Activated CD4-positive, alpha-beta T cell treated with anti-CD3 and anti-CD28 coated beads, Interleukin-10, Interleukin-2, amounts not matched to agents 100 ng/mL and 50 ng/mL, durations not matched to agents 16 hours and 8 hours (primary cell): ENCODE results near the gene CDYL.

Experiments
- DNase-seq: peaks from one replicate; pipeline ENCODE4 v3.0.0-alpha.2; 2020

Gene CDYL

DNA sequence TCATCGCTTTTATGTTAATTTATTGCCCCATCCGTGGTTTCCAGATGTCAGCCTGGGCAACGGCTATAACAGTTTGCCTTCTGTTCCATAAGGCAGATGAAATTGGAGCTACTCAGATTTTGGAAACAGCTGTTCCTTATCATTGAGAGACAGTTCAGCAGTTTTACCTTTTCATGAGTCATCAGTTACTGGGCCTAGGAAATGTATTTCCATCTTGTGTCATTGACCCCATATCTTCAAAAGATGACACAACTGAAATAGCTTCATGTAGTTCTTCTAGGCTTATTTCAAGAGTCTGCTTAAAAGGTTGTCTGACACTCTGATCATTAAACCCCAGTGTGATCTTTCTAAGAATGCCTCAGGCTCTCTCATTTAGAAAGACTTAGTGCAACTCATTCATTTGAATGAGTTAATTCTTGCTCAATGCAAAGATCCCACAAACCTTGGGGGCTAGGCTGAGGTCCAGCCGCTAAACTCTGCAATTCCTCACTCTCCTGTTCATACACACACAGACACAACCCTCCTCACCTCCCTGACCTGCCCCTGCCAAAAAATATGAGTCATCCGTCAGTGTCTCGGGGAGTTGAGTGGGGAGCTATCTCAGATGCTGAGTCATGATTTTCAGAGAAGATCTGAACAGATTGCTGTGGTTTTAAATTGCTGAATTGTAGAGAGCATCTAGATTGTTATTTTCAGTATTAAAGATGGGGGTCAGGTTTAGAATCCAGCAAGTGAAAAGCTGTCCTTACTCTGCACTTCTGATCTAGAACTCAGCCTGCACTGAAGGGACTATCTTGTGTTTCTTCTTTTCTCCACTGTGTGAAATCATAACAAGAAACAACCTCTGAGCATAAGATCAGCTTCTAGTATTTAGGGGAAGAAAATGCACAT lies 165.8 kb downstream of the CDYL start:
- DNase-seq, result peak; percentile 90

- peak; percentile 14 for DNase-seq
Observed at GRCh38 chr6:4942673-4943009, 166.4 kb downstream of the CDYL start.

- peak; percentile 10 for DNase-seq
Observed at GRCh38 chr6:4943716-4944115, 167.5 kb downstream of the CDYL start.

DNA sequence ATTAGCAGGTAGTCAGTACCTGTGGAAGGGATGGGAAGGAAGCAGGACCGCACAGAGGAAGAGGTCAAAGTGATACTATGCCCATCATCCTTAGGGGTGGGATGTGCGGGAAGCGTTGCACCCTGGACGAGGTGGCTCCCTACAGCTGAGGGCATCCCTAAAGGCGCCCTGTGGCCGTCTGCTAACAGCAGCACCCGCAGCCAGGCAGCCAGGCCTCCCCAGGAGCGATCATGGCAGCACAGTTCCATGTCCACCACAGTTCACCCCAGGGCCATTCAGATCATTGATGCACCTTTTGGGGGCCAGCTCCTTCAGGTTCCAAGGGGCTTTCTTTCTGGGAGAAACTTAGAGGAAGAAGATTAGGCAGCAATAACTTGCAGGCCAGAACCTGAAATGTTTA lies 168.1 kb downstream of the CDYL start:
- no peak for DNase-seq

DNA sequence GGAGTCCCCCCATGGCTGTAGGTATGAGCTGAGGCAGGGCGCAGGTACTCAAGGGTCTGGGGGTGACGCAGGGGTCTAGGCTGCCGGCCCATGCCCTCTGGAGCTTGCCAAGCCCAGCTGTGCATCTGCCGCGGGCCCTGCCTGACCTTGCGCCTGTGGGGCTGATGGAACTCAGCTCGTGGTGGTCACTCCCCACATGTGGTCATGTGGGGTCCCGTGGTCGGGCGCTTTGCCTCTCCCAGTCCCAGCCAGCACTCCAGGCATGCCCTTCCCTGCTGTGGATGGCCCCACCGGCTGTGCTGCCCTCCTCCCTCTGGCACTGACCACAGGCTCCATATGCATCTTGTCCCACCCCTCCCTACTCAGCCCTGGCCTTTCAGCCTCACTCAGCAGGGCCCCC lies 170.3 kb downstream of the CDYL start:
- no peak for DNase-seq

DNA sequence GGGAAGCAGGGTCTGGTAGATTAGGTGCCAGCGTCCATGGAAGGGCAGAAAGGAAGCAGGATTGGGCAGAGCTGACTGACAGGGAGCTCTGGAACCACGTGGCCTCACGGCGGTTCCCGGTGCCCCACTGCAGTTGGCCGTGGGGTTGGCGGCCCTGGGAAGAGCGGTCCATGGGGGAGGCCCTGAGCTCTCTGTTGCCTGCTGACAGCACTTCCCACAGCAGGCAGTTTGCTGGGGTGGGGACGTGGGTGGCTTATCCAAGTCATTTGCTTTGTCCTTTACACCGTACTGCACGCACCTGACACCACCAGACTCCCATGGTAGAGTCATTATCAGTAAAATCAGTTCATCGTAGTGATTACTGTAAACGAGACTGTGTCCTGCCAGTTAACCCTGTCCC lies 171.5 kb downstream of the CDYL start:
- no peak for DNase-seq

GRCh38 chr6:4948781-4949450 lies 172.7 kb downstream of the CDYL start:
- DNase-seq, result no peak

GRCh38 chr6:4950076-4950475 lies 173.9 kb downstream of the CDYL start:
- no peak for DNase-seq

DNA sequence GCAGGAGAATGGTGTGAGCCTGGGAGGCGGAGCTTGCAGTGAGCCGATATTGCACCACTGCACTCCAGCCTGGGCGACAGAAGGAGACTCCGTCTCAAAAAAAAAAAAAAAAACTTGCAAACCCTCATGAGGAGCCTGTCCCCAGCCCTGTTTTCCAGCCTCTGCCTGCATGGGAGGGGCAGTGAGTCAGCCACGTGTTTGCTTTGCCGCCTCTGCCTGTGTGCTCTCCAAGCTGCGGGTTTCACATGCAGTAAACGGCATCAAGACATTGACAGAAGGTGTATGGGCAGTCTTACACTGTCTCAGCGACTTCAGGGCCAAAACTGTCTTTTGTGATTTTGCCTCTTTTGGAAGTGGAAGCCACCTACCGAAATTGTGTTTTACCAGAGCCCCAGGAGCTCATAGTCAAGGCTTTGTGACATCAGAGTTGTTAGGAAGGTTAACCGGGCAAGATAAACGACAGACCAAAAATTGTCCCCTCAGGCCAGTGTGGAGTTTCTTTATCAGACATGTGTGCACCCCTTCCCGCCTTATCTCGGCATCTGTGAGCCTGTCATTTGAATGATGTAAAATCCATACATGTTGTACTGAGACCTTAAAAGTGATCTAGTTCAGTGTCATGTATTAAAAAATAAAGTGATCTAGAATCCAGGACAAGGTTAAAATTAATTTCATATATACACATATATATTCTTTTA lies 174.8 kb downstream of the CDYL start:
- no peak for DNase-seq

- no peak for DNase-seq
Observed at GRCh38 chr6:4953440-4953839, 177.2 kb downstream of the CDYL start.

GRCh38 chr6:4956625-4957024 lies 180.4 kb downstream of the CDYL start:
- no peak for DNase-seq

DNA sequence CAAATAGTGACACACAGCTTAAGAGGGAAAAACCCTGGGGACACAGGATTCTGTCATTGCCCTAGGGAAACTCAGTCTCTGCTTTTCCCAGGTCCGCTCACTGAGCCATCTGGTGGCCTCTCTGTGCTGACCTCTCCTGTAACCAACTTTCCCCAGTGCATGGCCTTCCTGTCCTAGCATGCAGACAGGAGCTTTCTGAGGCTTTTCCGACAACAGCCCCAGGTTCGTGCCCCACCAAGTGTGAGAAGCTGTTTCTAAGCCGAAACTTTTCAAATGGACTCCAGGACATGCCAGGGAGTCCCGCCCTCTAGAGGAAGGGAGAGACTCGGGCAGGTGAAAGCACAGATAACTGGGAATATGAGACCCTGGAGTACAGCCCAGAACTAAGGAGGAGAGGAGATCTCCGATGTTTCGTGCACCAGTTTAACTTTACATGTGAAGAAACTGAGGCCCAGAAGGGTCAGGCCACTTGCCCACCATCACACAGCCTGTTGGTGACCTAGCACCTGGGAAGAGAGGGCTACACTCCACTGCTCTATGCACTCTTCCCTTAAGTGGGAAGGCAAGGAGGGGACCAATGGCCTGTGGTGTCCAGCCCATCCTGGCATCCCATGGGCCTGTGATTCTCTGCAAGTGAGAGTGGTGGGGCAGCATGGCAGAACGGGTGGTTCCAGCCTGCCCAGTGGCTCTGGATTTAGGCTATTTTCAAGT lies 181.5 kb downstream of the CDYL start:
- no peak for DNase-seq

- no peak for DNase-seq
Observed at GRCh38 chr6:4958624-4959023, 182.4 kb downstream of the CDYL start.

DNA sequence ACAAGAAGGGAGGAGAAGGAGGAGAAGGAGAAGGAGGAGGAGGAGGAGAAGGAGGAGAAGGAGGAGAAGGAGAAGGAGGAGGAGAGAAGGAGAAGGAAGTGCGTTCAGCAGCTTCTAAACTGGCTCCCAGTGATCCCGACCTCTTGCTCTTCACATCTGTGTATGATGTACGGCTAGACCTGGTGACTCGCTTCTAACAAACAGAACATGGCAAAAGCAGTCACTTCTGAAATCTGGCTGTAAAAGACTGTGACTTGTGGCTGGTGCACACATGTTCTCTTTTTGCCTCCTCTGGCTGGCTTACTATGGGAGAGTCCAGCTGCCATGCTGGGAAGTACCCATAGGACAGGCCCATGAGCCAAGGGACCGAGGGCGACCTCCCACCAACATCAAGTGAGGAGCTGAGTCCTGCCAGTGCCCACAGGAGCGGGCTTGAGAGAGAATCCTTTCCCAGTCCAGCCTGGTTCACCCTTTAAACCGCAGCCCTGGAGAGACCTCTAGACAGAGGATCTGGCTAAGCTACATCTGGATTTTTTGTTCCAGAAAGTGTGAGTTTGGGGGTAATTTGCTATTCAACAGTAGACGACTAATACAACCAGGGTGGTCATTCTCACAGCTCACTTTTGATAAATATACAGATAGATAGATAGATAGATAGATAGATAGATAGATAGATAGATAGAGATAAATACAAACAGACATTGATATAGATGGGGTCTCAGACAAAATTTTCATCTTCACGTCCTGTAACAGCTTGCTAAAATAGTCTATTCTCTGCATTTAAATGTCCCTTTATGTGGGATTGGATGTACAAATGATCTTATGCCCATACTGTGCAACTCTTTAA lies 185.3 kb downstream of the CDYL start:
- DNase-seq, result no peak

GRCh38 chr6:4962905-4963304 lies 186.7 kb downstream of the CDYL start:
- DNase-seq, result no peak

DNA sequence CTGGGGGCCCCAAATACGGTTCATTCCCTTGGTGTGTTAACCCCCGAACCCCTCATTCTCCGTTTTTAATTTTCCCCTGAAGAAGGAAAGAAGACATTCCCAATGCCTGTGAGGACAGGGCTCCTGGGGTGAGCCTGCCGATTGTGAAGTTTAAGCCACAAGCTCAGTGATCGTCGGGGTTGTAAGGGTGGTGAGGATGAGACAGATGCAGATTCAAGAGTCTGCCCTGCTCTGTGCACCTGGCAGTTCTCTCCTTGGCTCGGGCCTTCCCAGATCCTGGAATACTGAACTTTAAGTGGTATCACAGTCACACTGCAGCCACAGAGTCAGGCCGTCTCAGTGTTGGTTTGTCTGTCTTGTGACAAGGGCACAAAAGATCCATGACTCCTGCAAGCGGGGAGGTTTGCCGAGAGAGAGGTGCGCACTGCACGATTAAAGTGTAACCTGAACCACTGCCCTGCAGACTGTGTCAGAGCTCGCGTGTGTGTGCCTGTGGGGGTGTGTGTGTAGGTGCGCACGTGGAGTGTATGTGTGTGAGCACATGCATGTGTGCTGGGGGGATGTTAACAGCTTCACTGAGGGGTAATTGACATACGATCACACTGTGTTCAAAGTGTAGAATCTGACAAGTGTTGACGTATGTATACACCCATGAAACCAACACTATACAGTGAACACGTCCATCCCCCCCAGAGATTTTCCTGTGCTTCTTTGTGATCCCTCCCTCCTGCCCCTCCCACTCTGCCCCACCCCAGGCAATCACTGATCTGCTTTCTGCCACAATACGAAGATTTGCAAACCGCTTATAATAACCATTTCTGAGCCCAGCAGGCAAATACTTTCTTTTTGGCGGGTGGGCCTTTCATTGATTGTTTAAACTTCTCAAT lies 188.7 kb downstream of the CDYL start:
- no peak for DNase-seq

- DNase-seq, result no peak
Observed at GRCh38 chr6:4965562-4966389, 189.6 kb downstream of the CDYL start.

DNA sequence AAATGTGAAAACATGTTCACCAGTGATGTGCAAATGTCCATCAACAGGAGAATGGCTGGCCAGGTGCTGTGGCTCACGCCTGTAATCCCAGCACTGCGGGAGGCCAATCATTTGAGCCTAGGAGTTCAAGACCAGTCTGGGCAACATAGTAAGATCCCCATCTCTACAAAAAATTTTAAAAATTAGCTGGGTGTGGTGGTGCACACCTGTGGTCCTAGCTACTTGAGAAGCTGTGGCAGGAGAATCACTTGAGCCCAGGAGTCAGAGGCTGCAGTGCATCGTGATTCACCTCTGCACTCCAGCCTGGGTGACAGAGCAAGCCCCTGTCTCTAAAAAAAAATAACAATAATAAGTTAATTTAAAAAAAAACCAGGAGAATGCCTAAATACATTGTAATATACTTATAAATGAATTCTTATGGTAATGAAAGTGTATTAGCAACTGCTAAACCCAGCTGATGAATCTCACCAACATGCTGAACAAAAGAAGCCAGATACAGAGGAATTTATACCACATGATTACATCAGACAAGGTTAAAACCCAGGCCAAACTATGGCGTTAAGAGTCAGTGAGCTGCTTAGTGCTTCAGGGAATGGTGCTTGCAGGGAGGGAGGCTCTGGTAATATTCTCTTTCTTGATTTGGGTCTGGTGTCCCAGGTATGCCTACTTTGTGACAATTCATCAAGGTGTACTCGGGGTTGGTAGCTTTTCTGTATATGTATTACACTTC lies 191.3 kb downstream of the CDYL start:
- DNase-seq, result no peak

- no peak for DNase-seq
Observed at GRCh38 chr6:4969609-4970285, 193.5 kb downstream of the CDYL start.
